ENCODE results near the gene FNDC3B. TPM values are rescaled to one million over a fixed set of nuclear protein-coding genes. Genes with fewer than 3 reads are reported as not detected.

The FNDC3B gene
- total RNA-seq, 1 donor from 2014 or later = 290 TPM

DNA sequence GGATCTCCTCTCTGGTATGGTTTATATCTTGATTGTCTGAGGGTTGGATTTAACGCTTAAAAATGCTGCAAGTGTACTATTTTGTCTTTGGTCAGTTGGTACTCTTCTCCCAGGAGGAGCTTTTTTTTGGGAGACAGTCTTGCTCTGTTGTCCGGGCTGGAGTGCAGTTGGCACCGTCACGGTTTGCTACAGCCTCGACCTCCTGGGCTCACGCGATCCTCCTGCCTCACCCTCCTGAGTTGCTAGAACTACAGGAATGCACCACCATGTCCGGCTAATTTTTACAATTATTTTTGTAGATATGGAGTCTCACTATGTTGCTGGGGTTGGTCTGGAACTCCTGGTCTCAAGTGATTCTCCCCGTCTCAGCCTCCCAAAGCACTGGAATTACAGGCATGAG is 89.5 kb downstream of the FNDC3B start:
- Mint-ChIP-seq H3K36me3 (ENCODE audit: low read depth) (peaks cover 11% of the 10 kb centered on the region), H3K4me1 (ENCODE audit: low read depth) (peaks cover 85% of the 10 kb centered on the region), H3K9me3 (ENCODE audit: low read depth) (no peaks in the 10 kb centered on the region), H3K4me3 (ENCODE audit: unreplicated experiment) (no peak overlapping the region), H3K27me3 (ENCODE audit: low read depth) (no peaks in the 10 kb centered on the region), H3K27ac (ENCODE audit: unreplicated experiment) (peak overlapping the region; percentile 96)
- no peak for DNase-seq (ENCODE audit: low spot score)
- TF ChIP-seq, protein P1, sequence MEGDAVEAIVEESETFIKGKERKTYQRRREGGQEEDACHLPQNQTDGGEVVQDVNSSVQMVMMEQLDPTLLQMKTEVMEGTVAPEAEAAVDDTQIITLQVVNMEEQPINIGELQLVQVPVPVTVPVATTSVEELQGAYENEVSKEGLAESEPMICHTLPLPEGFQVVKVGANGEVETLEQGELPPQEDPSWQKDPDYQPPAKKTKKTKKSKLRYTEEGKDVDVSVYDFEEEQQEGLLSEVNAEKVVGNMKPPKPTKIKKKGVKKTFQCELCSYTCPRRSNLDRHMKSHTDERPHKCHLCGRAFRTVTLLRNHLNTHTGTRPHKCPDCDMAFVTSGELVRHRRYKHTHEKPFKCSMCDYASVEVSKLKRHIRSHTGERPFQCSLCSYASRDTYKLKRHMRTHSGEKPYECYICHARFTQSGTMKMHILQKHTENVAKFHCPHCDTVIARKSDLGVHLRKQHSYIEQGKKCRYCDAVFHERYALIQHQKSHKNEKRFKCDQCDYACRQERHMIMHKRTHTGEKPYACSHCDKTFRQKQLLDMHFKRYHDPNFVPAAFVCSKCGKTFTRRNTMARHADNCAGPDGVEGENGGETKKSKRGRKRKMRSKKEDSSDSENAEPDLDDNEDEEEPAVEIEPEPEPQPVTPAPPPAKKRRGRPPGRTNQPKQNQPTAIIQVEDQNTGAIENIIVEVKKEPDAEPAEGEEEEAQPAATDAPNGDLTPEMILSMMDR (IDR thresholded peaks at IDR 0.05) = no peak

DNA sequence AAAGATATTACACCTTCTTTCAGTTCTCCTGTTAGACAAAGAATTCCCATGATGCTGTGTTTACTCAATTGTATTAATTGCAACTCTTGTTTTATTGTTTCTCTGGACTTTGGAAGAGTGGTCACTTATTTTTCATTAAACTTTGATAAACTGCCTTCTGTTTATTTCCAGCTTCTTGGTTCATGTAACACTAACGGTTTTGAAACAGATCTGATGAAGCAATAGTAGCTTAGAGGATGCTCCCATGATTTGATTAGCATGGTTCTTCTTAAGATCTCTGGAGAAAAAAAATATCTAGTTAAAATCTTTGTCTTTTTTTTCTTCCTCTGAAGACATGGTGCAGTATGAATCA is 90.1 kb downstream of the FNDC3B start:
- H3K4me1 Mint-ChIP-seq (ENCODE audit: low read depth) = peaks cover 84% of the 10 kb centered on the region
- no peaks in the 10 kb centered on the region for H3K27me3 Mint-ChIP-seq (ENCODE audit: low read depth)
- DNase-seq (ENCODE audit: low spot score) = no peak
- TF ChIP-seq, protein P1 (IDR thresholded peaks at IDR 0.05) = no peak
- H3K9me3 Mint-ChIP-seq (ENCODE audit: low read depth) = no peaks in the 10 kb centered on the region
- peaks cover 12% of the 10 kb centered on the region for H3K36me3 Mint-ChIP-seq (ENCODE audit: low read depth)
- H3K27ac Mint-ChIP-seq (ENCODE audit: unreplicated experiment) = peak overlapping the region; percentile 96
- no peak overlapping the region for H3K4me3 Mint-ChIP-seq (ENCODE audit: unreplicated experiment)

GRCh38 chr3:172129850-172130716 is 90.7 kb downstream of the FNDC3B start:
- Mint-ChIP-seq H3K9me3 (ENCODE audit: low read depth) (no peaks in the 10 kb centered on the region), H3K4me1 (ENCODE audit: low read depth) (peaks cover 80% of the 10 kb centered on the region), H3K27me3 (ENCODE audit: low read depth) (no peaks in the 10 kb centered on the region), H3K27ac (ENCODE audit: unreplicated experiment) (peak overlapping the region; percentile 96), H3K4me3 (ENCODE audit: unreplicated experiment) (no peak overlapping the region), H3K36me3 (ENCODE audit: low read depth) (peaks cover 7% of the 10 kb centered on the region)
- TF ChIP-seq, protein P1 (IDR thresholded peaks at IDR 0.05) = no peak
- no peak for DNase-seq (ENCODE audit: low spot score)

GRCh38 chr3:172130717-172131050 is 91.3 kb downstream of the FNDC3B start:
- Mint-ChIP-seq H3K36me3 (ENCODE audit: low read depth) (peaks cover 7% of the 10 kb centered on the region), H3K4me1 (ENCODE audit: low read depth) (peaks cover 80% of the 10 kb centered on the region), H3K4me3 (ENCODE audit: unreplicated experiment) (no peak overlapping the region), H3K27ac (ENCODE audit: unreplicated experiment) (peak overlapping the region; percentile 96), H3K27me3 (ENCODE audit: low read depth) (no peaks in the 10 kb centered on the region), H3K9me3 (ENCODE audit: low read depth) (no peaks in the 10 kb centered on the region)
- no peak for DNase-seq (ENCODE audit: low spot score)
- TF ChIP-seq, protein P1 (IDR thresholded peaks at IDR 0.05) = no peak

- no peaks in the 10 kb centered on the region for H3K9me3 Mint-ChIP-seq (ENCODE audit: low read depth)
- no peak for DNase-seq (ENCODE audit: low spot score)
- H3K36me3 Mint-ChIP-seq (ENCODE audit: low read depth) = peaks cover 11% of the 10 kb centered on the region
- H3K27me3 Mint-ChIP-seq (ENCODE audit: low read depth) = no peaks in the 10 kb centered on the region
- TF ChIP-seq, protein P1 (IDR thresholded peaks at IDR 0.05) = no peak
- H3K27ac Mint-ChIP-seq (ENCODE audit: unreplicated experiment) = peak overlapping the region; percentile 28
- H3K4me1 Mint-ChIP-seq (ENCODE audit: low read depth) = peaks cover 80% of the 10 kb centered on the region
- H3K4me3 Mint-ChIP-seq (ENCODE audit: unreplicated experiment) = no peak overlapping the region
Observed at GRCh38 chr3:172131746-172132145, 92.4 kb downstream of the FNDC3B start.

All from chondrocyte (in vitro differentiated cells).